Endometrial microvascular endothelial cells (primary cell): ENCODE results near the gene AMBRA1. TPM values are rescaled to one million over a fixed set of nuclear protein-coding genes. Genes with fewer than 3 reads are reported as not detected.

Experiments used
- in situ Hi-C: cut with HindIII; loops from 2 replicates; pipeline ENCODE4 v1.10.0; 2017; ENCODE audit warnings: low sequenced_read_pairs, low pct_unique_long_range_greater_than_20kb; ENCODE audit errors: inconsistent ontology term
- total RNA-seq: library from RNA; depleted of rRNA; stranded (reverse); fragments of >200 nt; gene quantifications from one replicate; pipeline ENCODE4 v1.2.3, GENCODE V29; 2015; ENCODE audit errors: inconsistent ontology term

Gene AMBRA1
- total RNA-seq, 1 donor from 2014 or later = 40.6 TPM

- in situ Hi-C loops = no loop called here
These were observed 103.9 kb downstream of the AMBRA1 start for GRCh38 chr11:46489656-46490560.

GRCh38 chr11:46485856-46486443, 107.9 kb downstream of the AMBRA1 start:
- in situ Hi-C loops = no loop called here

- in situ Hi-C loops = no loop called here
These were observed 109.7 kb downstream of the AMBRA1 start for GRCh38 chr11:46484101-46484500.

GRCh38 chr11:46480909-46481308, 112.9 kb downstream of the AMBRA1 start:
- in situ Hi-C loops = no loop called here

GRCh38 chr11:46480166-46480726, 113.6 kb downstream of the AMBRA1 start:
- in situ Hi-C loops = no loop called here

- in situ Hi-C loops = no loop called here
These were observed 114.2 kb downstream of the AMBRA1 start for GRCh38 chr11:46479601-46480000.

- in situ Hi-C loops = no loop called here
These were observed 115.6 kb downstream of the AMBRA1 start for GRCh38 chr11:46478196-46478595.

GRCh38 chr11:46477136-46477535, 116.7 kb downstream of the AMBRA1 start:
- in situ Hi-C loops = no loop called here

GRCh38 chr11:46475926-46476545, 117.8 kb downstream of the AMBRA1 start:
- in situ Hi-C loops = no loop called here

- in situ Hi-C loops = no loop called here
These were observed 118.5 kb downstream of the AMBRA1 start for GRCh38 chr11:46475051-46475925.

- in situ Hi-C loops = no loop called here
These were observed 121.2 kb downstream of the AMBRA1 start for GRCh38 chr11:46472662-46472994.

- in situ Hi-C loops = no loop called here
These were observed 121.7 kb downstream of the AMBRA1 start for GRCh38 chr11:46471943-46472661.

- in situ Hi-C loops = no loop called here
These were observed 123.9 kb downstream of the AMBRA1 start for GRCh38 chr11:46469926-46470325.

- in situ Hi-C loops = no loop called here
These were observed 128.1 kb downstream of the AMBRA1 start for GRCh38 chr11:46465683-46466082.

GRCh38 chr11:46463701-46464421, 130.0 kb downstream of the AMBRA1 start:
- in situ Hi-C loops = no loop called here

- in situ Hi-C loops = no loop called here
These were observed 132.3 kb downstream of the AMBRA1 start for GRCh38 chr11:46461461-46461927.

GRCh38 chr11:46458491-46458890, 135.3 kb downstream of the AMBRA1 start:
- in situ Hi-C loops = no loop called here
